COLO829 (cell line): ENCODE data around the gene GIPC3.

Source experiments
- DNase-seq: peaks from one replicate; pipeline ENCODE4 v3.0.0; 2012; ENCODE audit warnings: low spot score

Gene GIPC3

GRCh38 chr19:3638208-3639193 is 53.2 kb downstream of the GIPC3 start:
- DNase-seq: no peak

GRCh38 chr19:3639479-3639878 is 54.2 kb downstream of the GIPC3 start:
- DNase-seq: no peak

- no peak for DNase-seq
Observed at GRCh38 chr19:3641515-3642269, 56.4 kb downstream of the GIPC3 start.

GRCh38 chr19:3642296-3642695 is 57.0 kb downstream of the GIPC3 start:
- DNase-seq: no peak
